Measurements from ENCODE around the gene PPM1A. TPM values are rescaled to one million over a fixed set of nuclear protein-coding genes. Genes with fewer than 3 reads are reported as not detected.

Gene PPM1A
- total RNA-seq, 4 donors from 2014 or later = 81.2 to 107 (median 86.1) TPM

DNA sequence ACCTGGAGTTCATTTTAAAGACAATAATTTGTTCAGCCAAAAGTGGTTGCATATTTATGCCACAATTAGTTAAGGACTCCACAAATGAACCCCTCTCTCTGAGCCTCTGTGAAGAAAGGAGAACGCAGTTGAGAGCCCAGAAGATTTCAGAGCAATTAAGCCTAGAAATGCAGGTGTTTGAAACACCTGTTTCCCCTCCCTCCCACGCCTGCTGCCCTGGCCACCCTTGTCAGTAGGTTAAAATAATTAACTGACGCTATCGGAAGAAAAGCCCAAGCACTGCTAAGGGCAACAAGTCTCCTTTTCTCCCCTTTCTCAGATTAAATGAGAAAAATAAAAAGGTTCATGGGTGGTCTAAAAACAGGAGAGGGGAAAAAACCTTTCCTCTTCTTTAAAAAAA lies 99.2 kb downstream of the PPM1A start:
- Histone ChIP-seq H3K9me3 (no peaks in the 10 kb centered on the region), H3K36me3 (no peaks in the 10 kb centered on the region), H3K4me1 (peaks cover 0 to 12% of the 10 kb centered on the region in 2 donors), H3K27me3 (no peaks in the 10 kb centered on the region), H3K4me3 (no peak overlapping the region), H3K27ac (no peak overlapping the region)
- ATAC-seq (no peak), DNase-seq (no peak)
- in situ Hi-C loops (cut with MboI; ENCODE audit: low sequenced_read_pairs in 4 of 4) (loop anchor here in 3 of 4 donors (25.0 kb wide), 1 partner anchor 939 kb away; the partner anchor contains the start of gene TMEM30B (in 3 of the 3)), intact Hi-C loops (cut with DNase I; ENCODE audit: low total_unique reads) (no loop called here)
- TF ChIP-seq, protein P1, sequence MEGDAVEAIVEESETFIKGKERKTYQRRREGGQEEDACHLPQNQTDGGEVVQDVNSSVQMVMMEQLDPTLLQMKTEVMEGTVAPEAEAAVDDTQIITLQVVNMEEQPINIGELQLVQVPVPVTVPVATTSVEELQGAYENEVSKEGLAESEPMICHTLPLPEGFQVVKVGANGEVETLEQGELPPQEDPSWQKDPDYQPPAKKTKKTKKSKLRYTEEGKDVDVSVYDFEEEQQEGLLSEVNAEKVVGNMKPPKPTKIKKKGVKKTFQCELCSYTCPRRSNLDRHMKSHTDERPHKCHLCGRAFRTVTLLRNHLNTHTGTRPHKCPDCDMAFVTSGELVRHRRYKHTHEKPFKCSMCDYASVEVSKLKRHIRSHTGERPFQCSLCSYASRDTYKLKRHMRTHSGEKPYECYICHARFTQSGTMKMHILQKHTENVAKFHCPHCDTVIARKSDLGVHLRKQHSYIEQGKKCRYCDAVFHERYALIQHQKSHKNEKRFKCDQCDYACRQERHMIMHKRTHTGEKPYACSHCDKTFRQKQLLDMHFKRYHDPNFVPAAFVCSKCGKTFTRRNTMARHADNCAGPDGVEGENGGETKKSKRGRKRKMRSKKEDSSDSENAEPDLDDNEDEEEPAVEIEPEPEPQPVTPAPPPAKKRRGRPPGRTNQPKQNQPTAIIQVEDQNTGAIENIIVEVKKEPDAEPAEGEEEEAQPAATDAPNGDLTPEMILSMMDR (IDR thresholded peaks at IDR 0.05 in 4 of 5, conservative IDR thresholded peaks at IDR 0.05 in 1 of 5) = no peak
- TF ChIP-seq POLR2A (IDR thresholded peaks at IDR 0.05) = no peak

Other genes with a start within 250 kb of the PPM1A start
- 10 to 100 TPM; 11.3 to 42.8 (median 34.8) TPM for gene PCNX4, start 157.3 kb upstream of the PPM1A start, total RNA-seq
- 1,000 to 10,000 TPM in 3 of 4 donors, 100 to 1,000 TPM in 1; 937 to 2,179 (median 1,242) TPM for gene DHRS7, start 83.8 kb upstream of the PPM1A start, total RNA-seq
- 1 to 10 TPM; 1.1 to 3.3 (median 2.4) TPM for gene C14orf39, start 236.8 kb downstream of the PPM1A start, total RNA-seq

Measured in gastrocnemius medialis (tissue), 4 donors.